HG03159 (cell line): ENCODE data around the gene CFAP68.
A peak's percentile ranks its signal among the peaks of the same experiment; 100 is the strongest.

Experiments used
- ATAC-seq: cut with Tn5 transposase; IDR thresholded peaks from one replicate; pipeline ENCODE4 v1.9.1; 2021; ENCODE audit warnings: mild to moderate bottlenecking, moderate library complexity; ENCODE audit not compliant: unreplicated experiment

The CFAP68 gene, protein sequence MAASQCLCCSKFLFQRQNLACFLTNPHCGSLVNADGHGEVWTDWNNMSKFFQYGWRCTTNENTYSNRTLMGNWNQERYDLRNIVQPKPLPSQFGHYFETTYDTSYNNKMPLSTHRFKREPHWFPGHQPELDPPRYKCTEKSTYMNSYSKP

DNA sequence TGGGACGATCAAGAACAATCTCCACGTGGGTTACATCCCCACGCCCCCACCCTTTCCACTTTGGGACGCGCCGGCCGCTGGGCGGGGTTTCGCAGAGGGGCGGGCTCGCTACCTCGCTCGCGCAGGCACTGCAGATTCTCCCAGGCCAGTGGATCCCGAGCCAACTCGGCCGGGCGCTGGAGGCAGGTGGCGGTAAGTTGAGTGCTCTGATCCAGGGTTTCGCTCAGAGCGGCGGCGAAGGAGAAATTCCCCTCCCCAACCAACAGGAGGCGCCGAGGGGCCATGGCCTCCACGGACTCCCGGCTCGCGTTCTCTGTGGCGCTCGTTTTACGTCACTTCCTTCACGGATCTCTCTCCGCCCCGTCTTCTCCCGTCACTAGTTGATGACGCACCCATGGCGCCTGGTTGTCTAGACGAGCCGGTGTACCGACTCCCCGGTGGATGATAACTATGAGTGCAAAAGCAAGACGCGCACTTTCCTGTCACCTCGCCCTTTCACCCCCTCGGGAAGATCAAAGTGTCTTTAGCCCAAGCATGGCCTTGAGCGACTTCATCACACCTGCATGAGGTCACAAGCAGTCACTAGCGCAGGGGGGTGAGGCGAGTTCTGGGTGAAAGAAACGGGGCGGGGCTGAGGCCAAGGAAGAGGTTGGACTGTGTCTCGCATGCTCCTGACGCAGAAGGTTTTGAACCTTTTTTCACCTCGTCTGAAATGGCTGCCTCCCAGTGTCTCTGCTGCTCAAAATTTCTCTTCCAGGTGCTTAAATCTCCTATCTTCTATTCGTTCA lies at the start of gene CFAP68, which contains the start of gene FDXACB1:
CFAP68 (plus strand) TSS at position 693 of the 788 bp plus-strand sequence; CDS start at position 713, 20 bp downstream.
FDXACB1 (minus strand) TSS at position 317 of the 788 bp plus-strand sequence; CDS start at position 284, 33 bp downstream.
- ATAC-seq = peak; percentile 91

DNA sequence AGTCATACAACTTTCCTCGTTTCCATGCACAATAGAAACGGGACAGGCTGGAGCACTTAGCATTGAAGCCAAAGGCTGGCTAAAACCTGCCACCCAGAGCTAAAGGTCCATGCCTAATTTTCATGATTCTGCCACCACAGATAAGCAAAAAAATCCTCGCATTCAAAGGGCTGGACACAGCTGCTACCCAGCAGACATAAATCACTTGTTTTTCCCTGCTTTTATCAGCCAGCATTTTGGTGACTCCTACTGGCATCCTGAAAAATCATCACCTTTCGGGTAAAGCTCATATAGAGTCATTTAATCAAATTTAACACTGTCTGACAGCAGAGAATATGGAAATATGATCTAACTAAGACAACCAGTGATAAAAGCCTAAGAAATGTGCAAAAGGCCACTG lies 45.8 kb upstream of the CFAP68 start:
- ATAC-seq = no peak

DNA sequence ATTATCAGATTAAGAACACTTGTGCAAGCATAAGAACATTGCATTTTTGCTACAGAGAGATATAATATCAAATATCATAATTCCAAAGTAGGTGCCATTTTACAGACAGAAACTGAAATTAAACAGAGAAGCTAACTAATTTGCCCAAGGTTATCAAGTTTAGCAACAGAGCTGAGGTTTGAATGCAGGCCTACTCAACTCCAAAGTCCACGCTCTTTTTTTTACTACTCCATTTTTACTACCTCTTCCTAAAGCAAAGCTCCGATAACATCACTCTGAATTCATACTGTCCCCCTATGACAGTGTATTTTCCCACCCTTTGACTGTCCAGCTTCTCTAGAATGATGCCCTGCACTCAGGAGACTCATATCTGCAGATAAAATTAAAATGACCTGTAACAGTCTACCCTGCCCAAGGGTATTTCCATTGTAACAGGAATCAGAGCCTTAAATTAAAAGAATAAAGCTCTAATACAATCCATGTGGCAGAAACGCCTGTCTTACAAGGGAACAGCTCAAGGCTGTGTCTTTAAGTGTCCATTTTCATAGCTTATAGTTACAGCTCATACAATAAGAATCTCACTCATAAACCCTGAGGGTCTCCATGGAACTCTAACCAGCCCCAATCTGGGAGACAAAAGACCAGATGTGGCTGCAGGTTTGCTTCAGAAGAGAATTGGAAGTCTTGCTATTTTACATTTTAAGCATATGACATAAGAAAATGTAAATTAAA lies 44.7 kb upstream of the CFAP68 start:
- ATAC-seq = no peak

DNA sequence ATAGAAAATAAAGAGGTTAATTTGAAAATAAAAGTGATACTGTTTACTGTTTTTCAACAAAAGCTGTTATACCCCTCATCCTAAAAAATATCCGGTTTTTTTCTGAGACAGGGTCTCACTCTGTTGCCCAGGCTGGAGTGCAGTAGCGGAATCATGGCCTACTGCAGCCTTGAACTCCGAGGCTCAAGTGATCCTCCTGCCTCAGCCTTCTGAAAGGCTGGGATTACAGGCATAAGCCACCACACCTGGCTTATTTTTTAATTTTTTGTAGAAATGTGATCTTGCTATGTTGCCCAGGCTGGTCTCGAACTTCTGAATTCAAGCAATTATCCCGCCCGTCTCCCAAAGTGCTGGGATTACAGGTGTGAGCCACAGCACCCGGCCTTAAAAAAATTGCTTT lies 43.7 kb upstream of the CFAP68 start:
- no peak for ATAC-seq

DNA sequence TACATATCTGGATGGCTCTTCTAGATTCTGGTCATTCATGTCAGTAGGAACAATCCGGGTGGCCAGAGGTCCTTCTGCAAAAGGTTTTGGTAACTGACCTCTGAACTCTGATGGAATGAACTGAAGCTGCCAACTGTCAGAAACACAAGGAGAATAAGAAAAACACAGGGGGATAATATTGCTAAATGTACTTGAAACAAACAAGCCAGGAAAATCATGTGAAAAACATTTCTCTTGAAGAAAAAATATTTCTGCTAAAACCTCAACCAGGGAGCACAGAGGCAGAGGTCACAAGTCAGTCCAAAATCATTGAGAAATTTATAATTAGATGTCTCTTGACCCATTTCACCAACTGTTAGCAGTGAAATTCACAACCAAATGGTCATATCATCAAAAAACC lies 43.2 kb upstream of the CFAP68 start:
- no peak for ATAC-seq

DNA sequence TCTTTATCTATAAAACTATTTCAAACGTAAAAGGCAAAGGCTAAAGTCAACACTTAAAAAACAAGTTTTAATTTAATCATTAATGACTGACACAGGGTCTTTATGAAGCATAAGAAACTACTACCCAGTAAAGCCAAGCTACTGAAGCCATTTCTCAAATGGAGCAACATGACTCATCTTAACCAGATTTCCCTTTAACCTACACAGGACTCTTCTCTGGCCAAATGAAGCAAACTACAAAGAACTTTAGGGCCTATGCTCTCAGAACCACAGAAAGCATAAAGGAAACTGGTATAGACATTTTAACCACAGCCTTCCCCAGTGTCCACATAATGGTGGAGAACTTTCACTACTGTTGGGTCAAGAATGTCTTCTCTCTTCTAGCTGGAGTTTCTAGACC lies 42.6 kb upstream of the CFAP68 start:
- ATAC-seq = peak; percentile 81

DNA sequence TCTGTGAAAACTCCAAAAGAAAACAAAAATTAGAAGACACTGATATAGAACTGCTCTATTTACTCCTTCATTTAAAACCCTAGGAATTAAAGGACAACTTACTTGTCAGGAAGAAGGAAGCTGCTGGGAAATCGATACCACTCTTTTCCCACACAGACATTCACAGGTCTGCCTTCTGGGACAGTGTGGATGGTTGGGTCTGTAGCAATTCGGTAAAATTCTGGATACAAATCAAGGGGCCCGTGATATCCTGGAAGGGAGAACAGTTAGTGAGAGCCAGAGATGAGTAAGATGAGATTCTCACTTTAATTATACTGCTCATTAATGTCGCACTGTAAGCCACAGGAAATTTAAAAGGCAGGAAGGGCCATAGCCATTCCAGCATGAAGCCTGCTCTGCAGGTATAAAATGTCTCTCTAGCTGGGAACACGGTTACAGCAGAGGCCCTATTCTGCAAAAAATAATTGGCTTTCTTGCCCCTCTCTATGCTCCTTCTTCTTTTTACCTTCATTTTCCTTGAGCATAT lies 41.9 kb upstream of the CFAP68 start:
- ATAC-seq = no peak

DNA sequence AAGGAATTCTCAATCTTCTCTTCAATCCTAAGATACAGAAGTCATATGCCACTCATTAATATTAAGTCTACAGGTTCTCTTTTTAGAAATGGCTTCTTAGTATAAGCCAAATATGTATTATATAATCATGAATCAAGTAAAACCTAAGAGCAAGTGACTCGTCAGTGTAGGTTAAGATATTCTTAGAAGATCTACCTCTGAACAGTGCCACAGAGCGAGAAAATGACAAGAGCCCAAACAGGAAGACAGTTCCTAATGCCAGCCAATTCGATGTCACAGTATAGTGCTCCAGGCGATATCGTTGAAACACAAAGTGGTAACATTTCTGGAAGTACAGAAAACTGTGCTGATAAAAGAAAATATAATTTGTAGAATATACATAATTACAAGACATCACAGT lies 41.3 kb upstream of the CFAP68 start:
- no peak for ATAC-seq

DNA sequence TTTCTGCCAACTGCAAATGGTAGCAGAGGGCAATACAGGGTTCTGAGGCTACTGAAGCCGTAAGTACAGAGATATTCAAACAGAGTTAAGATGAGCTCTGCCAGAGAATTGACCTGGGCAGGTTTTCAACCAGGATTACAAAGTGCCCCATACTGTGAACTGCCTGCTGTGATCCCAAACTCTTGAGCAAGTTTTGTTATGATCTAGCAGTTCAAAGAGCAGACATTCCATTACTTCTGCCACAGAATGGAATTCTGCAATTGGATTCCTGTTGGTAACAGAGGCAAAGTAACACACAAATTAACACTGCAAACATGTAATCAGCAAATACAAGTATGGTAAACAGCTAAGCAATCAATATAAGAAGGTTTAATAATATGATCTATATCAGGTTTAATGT lies 39.2 kb upstream of the CFAP68 start:
- no peak for ATAC-seq

DNA sequence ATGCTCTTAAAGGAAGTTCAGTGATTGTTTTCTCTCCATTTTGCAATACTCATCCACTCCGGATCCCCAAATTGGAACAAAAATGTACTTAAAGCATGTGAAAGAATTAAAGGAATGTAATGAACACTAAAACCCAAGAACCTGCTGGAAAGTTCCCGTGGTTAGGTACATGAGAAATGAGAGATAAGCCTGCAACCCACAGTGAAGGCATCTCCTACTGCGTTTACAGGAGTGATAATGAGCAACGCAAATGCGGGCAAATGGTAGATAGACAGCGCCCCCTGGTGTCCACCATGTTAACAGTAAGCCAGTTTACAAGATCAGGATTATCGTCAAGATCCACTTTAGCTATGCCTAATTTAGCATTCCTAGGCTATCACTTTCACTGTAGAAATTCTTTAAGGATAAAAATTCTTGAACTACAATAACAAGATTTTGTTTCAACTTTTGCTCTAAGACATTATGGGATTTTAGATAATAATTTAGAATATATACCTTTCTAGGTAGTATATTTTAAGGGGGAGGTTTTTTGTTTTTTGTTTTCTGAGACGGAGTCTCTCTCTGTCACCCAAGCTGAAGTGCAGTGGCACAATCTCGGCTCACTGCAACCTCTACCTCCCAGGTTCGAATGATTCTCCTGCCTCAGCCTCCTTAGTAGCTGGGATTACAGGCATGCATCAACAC lies 37.8 kb upstream of the CFAP68 start:
- ATAC-seq = peak; percentile 57

DNA sequence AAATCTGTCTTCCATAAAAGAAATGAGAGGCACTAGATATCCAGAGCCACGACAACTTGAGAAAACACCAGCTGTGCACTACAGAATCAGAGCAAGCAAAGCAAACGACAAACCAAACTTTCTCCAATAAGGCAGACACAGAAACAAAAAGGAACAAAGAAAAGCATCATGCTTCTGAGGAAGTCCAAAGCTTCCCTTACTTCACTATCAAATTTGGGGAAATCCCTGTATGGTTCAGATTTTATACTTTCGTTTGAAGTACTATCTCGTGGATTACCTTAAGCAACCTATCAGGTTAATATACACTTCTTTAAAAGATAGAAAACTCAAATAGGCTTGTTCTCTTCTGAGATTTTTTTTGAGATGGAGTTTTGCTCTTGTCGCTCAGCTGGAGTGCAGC lies 35.7 kb upstream of the CFAP68 start:
- no peak for ATAC-seq

DNA sequence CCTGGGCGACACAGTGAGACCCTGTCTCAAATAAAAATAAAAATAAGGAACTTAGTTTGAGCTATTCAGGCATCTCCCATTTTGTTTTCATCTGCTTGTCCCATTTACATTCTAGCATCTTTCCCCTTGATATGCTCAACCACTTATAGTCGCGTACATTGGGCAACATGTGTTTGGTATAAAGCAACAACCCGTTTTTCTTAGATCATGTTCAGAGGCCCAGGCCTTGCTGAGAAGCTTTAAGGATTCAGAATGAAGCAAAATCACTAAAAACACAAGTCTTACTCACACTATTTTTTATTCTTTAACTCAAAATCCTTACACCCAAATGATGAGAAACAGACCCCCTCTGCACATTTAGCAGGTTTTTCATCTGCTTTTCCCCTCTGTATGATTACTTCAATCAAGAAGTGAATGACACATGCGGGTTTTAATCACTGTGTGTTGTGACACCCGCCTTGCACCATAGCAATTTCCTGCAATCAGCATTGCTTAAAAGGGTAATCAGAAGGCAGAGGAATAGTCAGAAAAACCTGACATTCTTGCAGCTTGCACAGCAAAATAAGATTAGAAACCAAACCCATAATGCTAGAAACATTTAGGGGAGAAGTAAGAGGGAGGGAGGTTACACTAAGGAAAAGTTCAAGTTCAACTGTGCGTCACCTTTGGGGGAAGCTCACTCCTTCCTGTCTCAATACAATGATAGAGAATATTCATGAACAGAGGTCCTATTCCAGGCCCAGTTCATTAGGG lies 33.9 kb upstream of the CFAP68 start:
- no peak for ATAC-seq

DNA sequence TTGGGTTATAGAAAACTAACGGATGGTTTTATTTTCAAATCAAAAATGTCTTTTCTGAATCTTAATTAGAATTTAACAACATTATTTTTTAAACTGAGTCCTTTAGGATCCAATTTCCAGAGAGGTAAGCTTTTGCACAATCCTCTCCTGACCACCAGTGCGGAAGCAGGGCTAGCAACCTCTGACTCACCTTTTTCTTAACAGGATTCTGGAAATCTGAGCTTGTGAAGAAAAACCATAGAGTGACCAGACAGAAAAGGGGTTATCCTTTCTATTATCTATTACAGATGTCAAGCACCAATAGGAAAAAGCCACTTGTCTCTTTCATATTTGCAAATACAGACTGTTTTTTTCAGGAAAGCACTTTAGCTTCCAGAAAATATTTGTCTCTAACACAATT lies 33.3 kb upstream of the CFAP68 start:
- no peak for ATAC-seq

DNA sequence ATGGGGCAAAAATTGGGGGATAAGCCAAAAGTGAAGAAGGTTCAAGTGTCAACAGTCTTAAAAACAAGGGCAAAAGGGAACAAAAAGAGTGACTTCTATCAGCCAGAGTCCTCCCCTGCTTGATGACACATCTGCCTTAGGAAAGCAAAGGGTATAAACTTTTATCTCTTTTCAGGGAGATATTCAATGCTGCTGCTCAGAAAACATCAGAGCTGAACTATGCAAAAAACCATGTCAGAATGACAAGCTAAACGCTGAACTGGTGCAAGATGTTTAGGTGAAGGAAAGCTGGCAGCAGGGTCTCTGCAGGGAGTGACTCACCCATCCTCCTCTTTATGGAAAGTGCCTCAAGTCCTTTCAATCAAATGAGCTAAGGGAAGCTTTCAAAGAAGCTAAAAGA lies 32.7 kb upstream of the CFAP68 start:
- ATAC-seq = no peak

DNA sequence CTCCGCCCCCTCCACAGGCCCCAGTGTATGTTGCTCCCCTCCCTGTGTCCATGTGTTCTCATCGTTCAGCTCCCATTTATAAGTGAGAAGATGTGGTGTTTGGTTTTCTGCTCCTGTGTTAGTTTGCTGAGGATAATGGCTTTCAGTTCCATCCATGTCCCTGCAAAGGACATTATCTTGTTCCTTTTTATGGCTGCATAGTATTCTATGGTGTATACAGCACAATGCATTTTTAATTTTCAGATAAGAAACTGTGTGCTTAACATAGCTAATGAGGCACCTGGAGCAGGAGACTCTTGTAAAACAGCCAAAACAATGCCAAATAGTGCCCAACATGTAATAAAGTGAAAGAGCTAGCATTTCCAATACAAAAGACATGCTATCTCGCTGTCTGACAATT lies 29.7 kb upstream of the CFAP68 start:
- no peak for ATAC-seq

DNA sequence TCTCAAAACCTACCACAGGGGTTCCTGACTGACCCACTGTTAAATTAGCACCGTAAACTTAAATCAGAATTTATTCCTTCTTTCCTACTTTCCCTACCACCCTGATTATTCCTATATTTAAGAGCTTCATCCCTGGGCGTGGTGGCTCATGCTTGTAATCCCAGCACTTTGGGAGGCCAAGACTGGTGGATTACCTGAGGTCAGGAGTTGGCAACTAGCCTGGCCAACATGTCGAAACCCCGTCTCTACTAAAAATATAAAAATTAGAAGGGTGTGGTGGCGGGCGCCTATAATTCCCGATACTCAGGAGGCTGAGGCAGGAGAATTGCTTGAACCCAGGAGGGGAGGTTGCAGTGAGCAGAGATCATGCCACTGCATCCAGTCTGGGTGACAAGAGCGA lies 28.3 kb upstream of the CFAP68 start:
- no peak for ATAC-seq

DNA sequence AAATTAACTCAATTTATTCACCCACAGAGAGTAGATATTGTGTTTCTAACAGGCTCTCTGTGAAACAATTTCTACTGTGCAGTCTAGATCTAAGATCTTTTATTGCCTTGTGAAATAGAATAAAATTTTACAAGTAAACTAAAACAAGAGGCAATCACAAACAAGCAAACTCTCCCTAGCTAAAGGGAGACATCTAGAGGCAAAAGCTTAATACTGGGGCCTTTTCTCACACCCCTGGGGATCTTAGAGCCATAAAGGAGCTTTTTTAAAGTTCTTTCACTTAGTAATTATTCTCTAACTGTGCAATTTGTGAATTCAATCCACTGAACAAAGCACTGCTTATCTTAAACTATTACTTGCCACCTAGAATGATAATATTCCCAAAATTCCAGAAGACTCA lies 27.7 kb upstream of the CFAP68 start:
- ATAC-seq = no peak

DNA sequence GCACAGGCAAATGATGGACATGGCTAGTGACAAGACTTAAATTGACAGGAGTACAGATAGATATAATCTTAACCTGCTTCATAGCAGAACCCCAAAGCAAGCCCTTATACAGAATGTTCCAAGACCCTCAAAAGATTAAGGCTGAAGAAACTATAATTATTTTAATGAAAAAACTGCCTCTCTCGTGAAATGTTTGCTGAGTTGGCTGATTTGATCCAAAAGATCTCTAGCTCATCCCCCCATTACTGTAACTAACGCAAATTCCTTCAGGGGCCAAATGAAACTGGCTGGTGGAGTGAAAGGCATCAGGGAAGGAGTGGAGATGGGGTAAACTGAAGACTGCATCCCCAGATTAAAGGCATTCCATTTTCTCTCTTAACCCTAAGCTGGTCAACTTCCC lies 27.2 kb upstream of the CFAP68 start:
- ATAC-seq = no peak

DNA sequence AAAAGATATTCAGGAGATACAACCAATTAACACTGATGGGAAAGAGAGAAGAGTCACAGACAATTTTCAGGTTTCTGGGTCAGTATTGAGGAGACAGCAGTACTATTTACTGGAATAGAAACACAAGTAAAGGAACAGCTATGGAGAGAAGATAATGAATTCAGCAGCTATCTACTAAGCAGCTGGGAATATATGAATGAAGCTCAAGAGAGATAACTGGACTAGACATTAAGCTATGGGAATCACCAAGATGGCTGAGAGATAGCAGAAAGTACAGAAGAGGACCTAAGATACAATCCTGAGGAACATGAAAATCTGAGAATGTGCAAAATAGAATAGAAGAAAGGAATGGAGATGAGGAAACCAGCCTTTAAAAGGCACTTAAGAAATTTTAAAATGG lies 23.8 kb upstream of the CFAP68 start:
- ATAC-seq = no peak

DNA sequence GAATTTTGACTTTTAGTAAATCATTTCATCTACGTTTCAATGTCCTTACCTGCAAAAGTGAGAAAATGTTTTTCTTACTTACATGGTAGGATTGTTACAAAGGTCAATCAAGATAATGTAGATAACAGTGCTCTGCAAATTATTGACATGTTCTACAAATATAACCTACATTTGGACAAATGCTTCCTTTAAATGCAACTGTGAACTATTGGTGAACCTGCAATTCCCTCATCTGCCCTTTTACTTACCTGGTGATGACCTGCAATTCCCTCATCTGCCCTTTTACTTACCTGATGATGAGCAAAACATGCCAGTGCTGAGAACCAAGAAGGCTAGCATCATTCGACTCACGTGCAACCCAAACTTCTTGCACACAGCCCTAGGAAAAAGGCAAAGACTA lies 19.1 kb upstream of the CFAP68 start:
- ATAC-seq = no peak
